GM21786 (cell line): Measurements from ENCODE around the gene SLC38A3.

ENCODE experiments used
- ATAC-seq: cut with Tn5 transposase; IDR thresholded peaks from one replicate; pipeline ENCODE4 v1.9.1; 2021; ENCODE audit not compliant: unreplicated experiment

Gene SLC38A3

GRCh38 chr3:50204804-50205412 is at the start of gene SLC38A3:
SLC38A3 (plus strand) TSS chr3:50205271; CDS start chr3:50214200, 8,929 bp downstream.
- ATAC-seq = no peak

DNA sequence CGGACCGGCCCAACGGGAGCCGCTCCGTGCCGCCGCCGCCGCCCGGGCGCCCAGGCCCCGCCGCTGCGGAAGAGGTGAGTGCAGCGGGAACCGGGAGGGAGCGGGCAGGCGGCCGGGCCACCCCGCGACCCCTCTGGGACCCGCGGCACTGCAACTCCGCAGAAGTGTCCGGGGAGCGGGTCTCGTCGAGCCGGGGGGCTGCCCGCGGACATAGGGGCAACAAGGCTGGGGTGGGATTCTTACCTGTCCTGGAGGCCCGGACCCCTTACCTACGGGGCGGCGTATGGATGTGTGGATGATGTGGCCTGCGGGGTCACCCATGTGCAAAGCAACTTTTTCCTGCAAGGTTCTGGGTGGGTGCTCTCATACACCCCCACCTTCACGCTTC is 49.6 kb upstream of the SLC38A3 start:
- no peak for ATAC-seq

- no peak for ATAC-seq
Measured at GRCh38 chr3:50155891-50156290, 49.2 kb upstream of the SLC38A3 start.

- no peak for ATAC-seq
Measured at GRCh38 chr3:50156549-50157493, 48.2 kb upstream of the SLC38A3 start.

DNA sequence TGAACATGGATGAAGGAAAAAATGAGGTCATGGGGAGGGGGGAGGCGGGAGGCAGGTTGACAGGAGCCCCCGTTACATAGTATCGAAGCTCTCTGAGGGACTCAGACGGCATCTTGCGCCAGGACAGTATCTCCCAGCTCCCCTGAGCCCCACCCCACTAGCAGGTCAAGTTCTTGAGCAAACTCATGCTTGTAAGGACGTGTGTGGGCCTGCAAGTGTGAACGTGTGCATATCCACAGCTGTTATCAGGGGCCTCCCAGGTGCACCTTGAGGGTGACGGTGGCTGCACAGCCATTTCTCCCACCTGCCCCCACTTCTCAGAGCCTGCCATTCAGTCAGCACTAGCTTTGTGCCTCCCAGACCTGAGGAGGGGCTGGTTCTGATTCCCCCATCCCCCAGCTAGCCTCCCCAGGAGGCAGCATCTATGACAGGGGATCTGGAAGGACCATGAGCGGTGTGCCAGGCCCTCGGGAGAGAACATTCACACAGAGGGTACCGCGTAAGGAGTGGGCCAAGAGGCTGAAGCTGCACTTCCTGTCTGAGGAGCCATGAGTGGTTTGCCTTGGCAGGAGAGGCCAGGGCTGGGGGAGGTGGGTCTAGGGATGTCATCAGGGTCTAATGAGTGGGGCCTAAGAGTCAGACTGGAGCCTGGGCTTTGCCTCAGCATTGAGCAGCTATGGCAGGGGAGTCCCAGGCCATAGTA is 47.1 kb upstream of the SLC38A3 start:
- no peak for ATAC-seq

DNA sequence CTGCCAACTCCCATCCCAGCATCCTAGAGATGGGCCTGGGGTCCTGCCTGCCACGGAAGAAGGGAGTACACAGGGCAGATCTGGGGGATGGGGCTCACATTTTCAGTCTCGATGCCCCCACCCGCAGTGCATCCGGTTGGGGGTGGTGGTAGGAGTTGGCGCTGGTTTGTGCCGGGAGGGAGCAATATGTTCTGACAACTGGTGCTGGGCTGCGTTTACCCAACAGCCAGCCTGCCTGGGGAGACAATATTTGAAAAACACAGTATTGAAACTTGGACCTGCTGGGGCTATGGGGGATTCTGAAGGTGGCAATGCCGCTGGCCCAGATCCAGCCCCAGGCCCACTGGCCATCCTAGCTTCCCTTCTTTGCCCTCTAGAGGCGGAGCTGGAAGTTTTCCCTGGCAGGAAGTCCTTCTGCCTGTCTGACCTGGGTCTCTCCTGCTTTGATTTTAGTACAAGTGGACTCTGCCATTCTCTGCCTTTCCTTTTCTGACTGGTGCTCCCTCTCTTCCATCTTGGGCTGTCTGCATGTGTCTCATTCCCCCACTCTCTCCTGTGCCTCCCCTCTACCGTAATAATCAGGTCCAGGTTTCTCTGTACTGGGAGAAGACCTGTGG is 46.4 kb upstream of the SLC38A3 start:
- ATAC-seq = no peak

- no peak for ATAC-seq
Measured at GRCh38 chr3:50160561-50160983, 44.5 kb upstream of the SLC38A3 start.

GRCh38 chr3:50161320-50161719 is 43.8 kb upstream of the SLC38A3 start:
- ATAC-seq = no peak

GRCh38 chr3:50162034-50162883 is 42.8 kb upstream of the SLC38A3 start:
- no peak for ATAC-seq

- no peak for ATAC-seq
Measured at GRCh38 chr3:50163572-50164455, 41.3 kb upstream of the SLC38A3 start.

DNA sequence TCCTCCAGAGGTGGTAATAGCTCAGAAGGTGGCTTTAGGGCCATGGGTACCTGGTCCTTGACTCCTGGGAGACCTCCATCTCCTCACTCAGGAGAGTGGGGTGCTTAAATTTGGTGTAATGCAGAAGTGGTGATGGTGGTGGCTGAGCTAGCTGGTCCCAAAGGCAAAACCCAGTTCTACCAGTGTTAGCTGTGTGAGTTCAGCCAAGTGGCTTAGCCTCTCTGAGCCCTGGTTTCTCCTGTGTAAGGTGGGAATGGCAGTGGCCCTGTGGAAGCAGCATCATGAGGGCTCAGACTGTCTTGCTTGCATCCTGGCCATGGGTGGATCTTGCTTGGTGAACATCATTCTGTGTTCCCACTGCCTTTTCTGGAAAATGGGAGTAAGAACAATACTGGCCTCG is 40.6 kb upstream of the SLC38A3 start:
- no peak for ATAC-seq

DNA sequence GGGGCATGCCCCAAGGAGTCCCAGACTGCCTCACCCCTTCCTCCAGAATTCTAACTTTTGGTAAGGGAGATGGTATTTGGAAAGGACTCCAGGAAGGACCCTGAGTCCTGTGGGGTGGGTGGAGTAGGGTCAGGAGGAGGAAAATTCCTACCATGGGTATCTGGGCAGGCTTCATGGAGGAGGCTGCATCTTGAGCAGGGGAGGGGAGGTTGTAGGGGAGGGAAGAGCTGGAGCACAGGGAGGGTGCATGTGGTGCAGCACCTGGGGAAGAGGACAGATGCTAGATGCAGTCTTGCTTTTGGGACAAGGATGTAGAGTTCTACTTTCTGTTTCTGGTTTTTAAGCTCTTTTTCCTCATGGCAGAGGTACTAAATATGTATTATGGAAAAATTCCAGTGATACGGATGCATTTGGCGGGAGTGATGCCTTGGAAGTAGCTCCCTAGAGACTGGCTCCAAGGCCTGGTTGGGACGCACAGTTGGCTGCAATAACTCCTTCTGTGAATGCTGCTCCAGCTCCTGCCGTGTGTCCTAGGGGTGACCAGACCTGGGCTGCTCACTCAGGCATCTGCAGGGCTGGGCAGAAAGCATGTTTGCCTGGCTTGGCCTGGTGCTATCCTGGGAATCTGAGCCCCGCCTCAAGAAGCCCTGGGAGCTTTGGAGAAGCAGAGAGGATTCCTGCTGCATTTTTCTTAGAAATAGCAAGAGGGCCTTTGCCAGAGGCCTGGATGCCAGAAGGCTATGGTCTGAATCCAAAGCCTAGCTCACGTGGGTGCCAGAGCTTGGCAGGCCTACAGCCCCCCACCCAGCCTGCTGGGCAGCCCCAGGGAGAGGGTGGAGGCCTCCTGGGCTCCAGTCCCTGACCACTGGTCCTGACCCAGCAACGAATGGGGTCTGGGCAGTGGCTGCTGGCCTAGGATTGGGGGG is 39.8 kb upstream of the SLC38A3 start:
- ATAC-seq = no peak

GRCh38 chr3:50165910-50166538 is 39.0 kb upstream of the SLC38A3 start:
- ATAC-seq = no peak

DNA sequence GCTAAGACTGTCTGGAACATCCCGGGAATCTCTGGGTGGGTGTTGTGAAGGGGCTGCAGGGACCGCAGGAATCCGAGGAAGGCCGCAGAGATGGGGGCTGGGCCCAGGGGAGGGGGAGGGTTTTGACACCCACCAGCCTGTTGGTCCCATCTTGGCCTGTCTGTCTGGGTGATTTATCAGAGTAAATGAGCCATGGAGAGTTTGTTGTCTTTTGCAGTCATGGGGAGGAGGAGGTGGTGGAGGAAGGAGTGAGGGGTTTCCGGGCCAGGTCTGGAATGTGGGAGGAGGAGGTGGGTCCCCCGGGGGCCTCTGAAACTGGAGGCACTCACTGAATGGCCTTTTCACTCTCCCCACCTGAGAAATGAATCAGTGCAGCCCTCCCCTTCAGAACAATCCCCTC is 38.5 kb upstream of the SLC38A3 start:
- no peak for ATAC-seq

- no peak for ATAC-seq
Measured at GRCh38 chr3:50167069-50167840, 37.8 kb upstream of the SLC38A3 start.

DNA sequence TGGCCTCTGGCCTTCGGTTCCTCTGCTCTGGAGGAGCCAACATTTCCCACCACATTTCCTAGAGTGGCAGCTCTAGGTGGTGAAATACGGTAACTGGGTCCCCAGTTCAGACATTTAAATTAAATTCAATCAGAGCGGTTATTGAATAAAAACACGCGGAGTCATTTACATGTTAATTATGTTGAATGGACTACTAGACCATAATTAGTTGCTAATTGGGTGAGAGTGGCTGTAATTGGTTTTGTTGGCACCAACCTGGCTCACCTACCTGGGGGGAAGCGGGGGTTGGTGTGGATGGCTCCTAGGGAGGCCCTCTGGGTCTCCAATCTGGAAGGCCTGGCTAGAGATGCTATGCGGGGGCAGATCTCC is 37.2 kb upstream of the SLC38A3 start:
- no peak for ATAC-seq

- no peak for ATAC-seq
Measured at GRCh38 chr3:50168388-50168787, 36.7 kb upstream of the SLC38A3 start.
